Endothelial cell of umbilical vein (primary cell): ENCODE measurements around the gene ITGA6. TPM values are rescaled to one million over a fixed set of nuclear protein-coding genes. Genes with fewer than 3 reads are reported as not detected.

Experiments
- BruUV-seq: library from RNA; stranded (reverse); fragments of 400-500 nt; replicated peaks from 2 replicates; lab custom pipeline; 2021; lab: Mats Ljungman, UMichigan
- CTCF ChIA-PET: fragments of 300-600, 350-600 bp; sonication (Branson Sonifier 250); formaldehyde crosslinking; loops from one replicate; lab custom pipeline; 2021; ENCODE audit warnings: antibody characterized with exemption, inconsistent platforms; lab: Charles Lee
- POLR2A ChIA-PET: fragments of 300-600, 350-600 bp; sonication (Branson Sonifier 250); formaldehyde crosslinking; loops from one replicate; lab custom pipeline; 2021; ENCODE audit warnings: antibody characterized with exemption, inconsistent platforms; lab: Charles Lee
- DNase-seq: peaks from one replicate; pipeline ENCODE4 v3.0.0-alpha.2; 2011; ENCODE audit warnings: low read depth, low spot score
- FAIRE-seq: peaks from 2 replicates; lab custom pipeline; 2011; peaks lifted over from hg19 to GRCh38; lab: Jason Lieb, UNC
- H2AFZ ChIP-seq: 2 replicates; pipeline ENCODE4 v1.6.0; 2012; ENCODE audit warnings: low read depth, low read length, control low read depth, inconsistent platforms
- H3K27ac ChIP-seq: 2 replicates; pipeline ENCODE4 v1.5.1; 2011; ENCODE audit warnings: low read depth, mild to moderate bottlenecking, control low read depth, low read length, moderate library complexity; ENCODE audit not compliant: insufficient read depth
- H3K27me3 ChIP-seq, 2 experiments: 2 replicates each; pipeline versions ENCODE4 v1.6.0 to v1.6.1; 2011; ENCODE audit warnings: low read length in 2 of 2, mixed read lengths in 1 of 2; ENCODE audit not compliant: control insufficient read depth in 2 of 2, insufficient read depth in 2 of 2
- H3K36me3 ChIP-seq, 2 experiments: 2 replicates in 1 of 2; 3 replicates in 1 of 2; pipeline ENCODE4 v1.5.1; 2011; ENCODE audit warnings: low read length in 2 of 2, mild to moderate bottlenecking in 1 of 2, moderate library complexity in 1 of 2; ENCODE audit not compliant: control insufficient read depth in 2 of 2, insufficient read depth in 2 of 2; ENCODE audit errors: extremely low read depth in 1 of 2
- H3K4me1 ChIP-seq: 3 replicates; pipeline ENCODE4 v1.5.1; 2011; ENCODE audit warnings: mild to moderate bottlenecking, low read length; ENCODE audit not compliant: control insufficient read depth, insufficient read depth; ENCODE audit errors: extremely low read depth
- H3K4me2 ChIP-seq: 2 replicates; pipeline ENCODE4 v1.6.1; 2011; ENCODE audit warnings: low read length, control low read depth, mixed read lengths; ENCODE audit not compliant: insufficient read depth
- H3K4me3 ChIP-seq, 3 experiments: fragments of 200-600 bp in 1 of 3; sonication (generic), shearing (Covaris generic) in 1 of 3; replicated peaks in 1 of 3; 2 replicates each; pipeline ENCODE4 v1.5.1; 2011 to 2016; ENCODE audit warnings: control low read depth in 3 of 3, low read length in 3 of 3, mild to moderate bottlenecking in 2 of 3, inconsistent platforms in 1 of 3, low read depth in 1 of 3, moderate library complexity in 1 of 3; ENCODE audit not compliant: insufficient read depth in 1 of 3
- H3K79me2 ChIP-seq: 2 replicates; pipeline ENCODE4 v1.6.0; 2012; ENCODE audit warnings: low read length, inconsistent platforms; ENCODE audit not compliant: control insufficient read depth, insufficient read depth
- H3K9ac ChIP-seq: replicated peaks from 2 replicates; pipeline ENCODE3; 2011; ENCODE audit warnings: low read length, control low read depth; ENCODE audit not compliant: insufficient read depth; ENCODE audit errors: extremely low read depth
- H3K9me1 ChIP-seq: replicated peaks from 3 replicates; pipeline ENCODE4 v1.6.0; 2011; ENCODE audit warnings: mild to moderate bottlenecking, low read length; ENCODE audit not compliant: control insufficient read depth, insufficient read depth; ENCODE audit errors: extremely low read depth
- H3K9me3 ChIP-seq: replicated peaks from 2 replicates; pipeline ENCODE4 v1.5.1; 2012; ENCODE audit warnings: low read length, inconsistent platforms; ENCODE audit not compliant: control insufficient read depth, insufficient read depth
- H4K20me1 ChIP-seq: replicated peaks from 2 replicates; pipeline ENCODE3; 2011; ENCODE audit warnings: mild to moderate bottlenecking, low read length; ENCODE audit not compliant: control insufficient read depth, insufficient read depth; ENCODE audit errors: extremely low read depth
- EZH2 ChIP-seq: IDR thresholded peaks from 2 replicates; pipeline ENCODE4 v1.6.1; 2012; ENCODE audit warnings: borderline replicate concordance, low read depth, mild to moderate bottlenecking, moderate library complexity, low read length, inconsistent platforms; ENCODE audit not compliant: severe bottlenecking
- FOS ChIP-seq: IDR thresholded peaks from 2 replicates; pipeline ENCODE4 v1.6.1; 2011; ENCODE audit warnings: mild to moderate bottlenecking, low read length, moderate library complexity, borderline replicate concordance; ENCODE audit not compliant: insufficient read depth
- GATA2 ChIP-seq: IDR thresholded peaks from 2 replicates; pipeline ENCODE4 v1.7.0; 2011; ENCODE audit warnings: low read depth, mild to moderate bottlenecking, moderate library complexity, mixed read lengths, low read length; ENCODE audit not compliant: insufficient read length, insufficient read depth
- JUN ChIP-seq: IDR thresholded peaks from 2 replicates; pipeline ENCODE4 v1.6.1; 2011; ENCODE audit warnings: borderline replicate concordance, low read depth; ENCODE audit not compliant: insufficient read length, insufficient read depth
- MYC ChIP-seq: IDR thresholded peaks from one replicate; pipeline ENCODE4 v1.6.1; 2011; ENCODE audit warnings: mild to moderate bottlenecking, low read depth, low read length
- POLR2A ChIP-seq: IDR thresholded peaks from 2 replicates; pipeline ENCODE4 v1.6.1; 2012; ENCODE audit warnings: low read depth, mild to moderate bottlenecking, control low read depth, low read length
- POLR2AphosphoS5 ChIP-seq: IDR thresholded peaks from 2 replicates; pipeline ENCODE4 v1.6.1; 2012; ENCODE audit warnings: low read depth, mild to moderate bottlenecking, control low read depth, low read length, moderate library complexity; ENCODE audit not compliant: insufficient read depth
- dilution Hi-C: fragments of 300-500 bp; cut with MboI; formaldehyde crosslinking; loops from one replicate; pipeline ENCODE4 v1.15.0; 2019; ENCODE audit warnings: low sequenced_read_pairs; ENCODE audit not compliant: extremely low pct_ligation_motif_present
- intact Hi-C: fragments of 100-400 bp; cut with micrococcal nuclease; formaldehyde crosslinking; loops from one replicate; pipeline ENCODE4 v1.10.0; 2022
- polyA plus RNA-seq, 4 experiments: library from polyadenylated mRNA; depleted of rRNA in 3 of 4; stranded (reverse) in 3 of 4; unstranded in 1 of 4; fragments of >200 nt; gene quantifications; 2 replicates each; pipeline versions ENCODE4 v1.2.1 to v1.2.3, GENCODE V29; 2011 to 2012; ENCODE audit warnings: missing spikeins in 1 of 4
- total RNA-seq: library from RNA; stranded (reverse); gene quantifications from 2 replicates; pipeline ENCODE4 v1.2.3, GENCODE V29; 2021
- TF ChIP-seq, protein P1 (sequence below): IDR thresholded peaks from 2 replicates; pipeline ENCODE4 v1.6.1; 2011; ENCODE audit not compliant: insufficient read depth, insufficient read length
- TF ChIP-seq, protein P2 (sequence below), 2 donors: IDR thresholded peaks; 1 replicate in 1 of 2; 2 replicates in 1 of 2; pipeline ENCODE4 v1.5.1; 2011; ENCODE audit warnings: low read length in 2 of 2, mild to moderate bottlenecking in 2 of 2, moderate library complexity in 2 of 2, control low read depth in 1 of 2, inconsistent platforms in 1 of 2, low read depth in 1 of 2; ENCODE audit not compliant: insufficient read depth in 1 of 2; ENCODE audit errors: extremely low read depth in 1 of 2

The ITGA6 gene
- total and polyA plus RNA-seq, 2 donors (not counting 3 experiments of a cell fraction or from before 2014, with no cell fraction given), result 24.9 to 208 TPM

DNA sequence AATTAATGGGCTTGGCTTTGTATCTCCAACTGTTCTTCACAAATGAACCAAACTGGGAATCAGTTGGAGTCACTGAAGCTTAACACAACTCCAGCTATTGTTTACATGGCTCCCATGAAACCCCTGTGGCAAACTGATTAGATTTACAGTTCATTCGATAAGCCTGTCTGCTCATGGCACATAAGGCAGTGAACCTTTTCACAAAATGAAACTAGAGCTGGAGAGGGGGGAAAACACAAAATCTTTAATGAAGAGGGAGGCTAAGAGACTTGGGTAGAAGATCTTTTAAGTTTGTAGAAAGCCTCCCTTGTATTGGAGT, 11.6 kb upstream of the ITGA6 start:
- CTCF ChIA-PET, result interaction anchor here (1.3 to 2.0 kb wide), 2 partner anchors 14 to 46 kb away, joined by 4 to 6 read pairs; no protein-coding TSS in a partner anchor
- POLR2A ChIA-PET, result no interaction called here
- Histone ChIP-seq H4K20me1 (no peaks in the 10 kb centered on the region), H3K27ac (no peak overlapping the region), H2AFZ (no peak overlapping the region), H3K9ac (no peak overlapping the region), H3K27me3 (no peaks in the 10 kb centered on the region), H3K4me2 (no peak overlapping the region), H3K79me2 (no peaks in the 10 kb centered on the region), H3K4me3 (no peak overlapping the region), H3K4me1 (peaks cover 4% of the 10 kb centered on the region), H3K9me3 (no peaks in the 10 kb centered on the region), H3K36me3 (no peaks in the 10 kb centered on the region), H3K9me1 (no peaks in the 10 kb centered on the region)
- intact Hi-C loops, result no loop called here
- no TSS peak for BruUV-seq
- FAIRE-seq (no peak), DNase-seq (no peak)
- dilution Hi-C loops, result no loop called here
- TF ChIP-seq, protein P1, sequence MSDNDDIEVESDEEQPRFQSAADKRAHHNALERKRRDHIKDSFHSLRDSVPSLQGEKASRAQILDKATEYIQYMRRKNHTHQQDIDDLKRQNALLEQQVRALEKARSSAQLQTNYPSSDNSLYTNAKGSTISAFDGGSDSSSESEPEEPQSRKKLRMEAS, result no peak
- TF ChIP-seq POLR2AphosphoS5, result no peak
- TF ChIP-seq, protein P2, sequence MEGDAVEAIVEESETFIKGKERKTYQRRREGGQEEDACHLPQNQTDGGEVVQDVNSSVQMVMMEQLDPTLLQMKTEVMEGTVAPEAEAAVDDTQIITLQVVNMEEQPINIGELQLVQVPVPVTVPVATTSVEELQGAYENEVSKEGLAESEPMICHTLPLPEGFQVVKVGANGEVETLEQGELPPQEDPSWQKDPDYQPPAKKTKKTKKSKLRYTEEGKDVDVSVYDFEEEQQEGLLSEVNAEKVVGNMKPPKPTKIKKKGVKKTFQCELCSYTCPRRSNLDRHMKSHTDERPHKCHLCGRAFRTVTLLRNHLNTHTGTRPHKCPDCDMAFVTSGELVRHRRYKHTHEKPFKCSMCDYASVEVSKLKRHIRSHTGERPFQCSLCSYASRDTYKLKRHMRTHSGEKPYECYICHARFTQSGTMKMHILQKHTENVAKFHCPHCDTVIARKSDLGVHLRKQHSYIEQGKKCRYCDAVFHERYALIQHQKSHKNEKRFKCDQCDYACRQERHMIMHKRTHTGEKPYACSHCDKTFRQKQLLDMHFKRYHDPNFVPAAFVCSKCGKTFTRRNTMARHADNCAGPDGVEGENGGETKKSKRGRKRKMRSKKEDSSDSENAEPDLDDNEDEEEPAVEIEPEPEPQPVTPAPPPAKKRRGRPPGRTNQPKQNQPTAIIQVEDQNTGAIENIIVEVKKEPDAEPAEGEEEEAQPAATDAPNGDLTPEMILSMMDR (IDR thresholded peaks at IDR 0.05; ENCODE audit: extremely low read depth in 1 of 2, insufficient read depth in 1 of 2, low read depth in 1 of 2, low read length in 2 of 2), result no peak
- TF ChIP-seq POLR2A, result no peak
- TF ChIP-seq EZH2, result no peak
- TF ChIP-seq GATA2, result no peak
- TF ChIP-seq MYC, result no peak
- TF ChIP-seq FOS, result no peak
- no peak for TF ChIP-seq JUN
